Measurements from ENCODE around the gene NXF3. TPM values are rescaled to one million over a fixed set of nuclear protein-coding genes. Genes with fewer than 3 reads are reported as not detected.
"Not testable (repeated sequence)": the region's sequence is repeated elsewhere in the genome, so short reads cannot be mapped to it uniquely, and the experiment has no call there.

Gene NXF3
- 1 to 10 TPM in 1 of 2 donors, under 1 TPM in 1; 0.47 to 1.0 TPM for total RNA-seq
- long read RNA-seq: 0 reads

- ATAC-seq (peak; percentile 38), DNase-seq (no peak)
- intact Hi-C loops (cut with DNase I, micrococcal nuclease): no loop called here
Measured at GRCh38 chrX:103092942-103093341, at the start of gene NXF3. TSS of gene NXF3 (minus strand) at chrX:103093143. CDS start at chrX:103093023, 120 bp downstream.

DNA sequence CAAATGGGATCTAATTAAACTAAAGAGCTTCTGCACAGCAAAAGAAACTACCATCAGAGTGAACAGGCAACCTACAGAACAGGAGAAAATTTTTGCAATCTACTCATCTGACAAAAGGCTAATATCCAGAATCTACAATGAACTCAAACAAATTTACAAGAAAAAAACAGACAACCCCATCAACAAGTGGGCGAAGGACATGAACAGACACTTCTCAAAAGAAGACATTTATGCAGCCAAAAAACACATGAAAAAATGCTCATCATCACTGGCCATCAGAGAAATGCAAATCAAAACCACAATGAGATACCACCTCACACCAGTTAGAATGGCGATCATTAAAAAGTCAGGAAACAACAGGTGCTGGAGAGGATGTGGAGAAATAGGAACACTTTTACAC is 43.6 kb upstream of the NXF3 start:
- ATAC-seq; intact Hi-C loops (cut with DNase I, micrococcal nuclease); DNase-seq: not testable (repeated sequence)

- ATAC-seq (no peak), DNase-seq (no peak)
- intact Hi-C loops (cut with DNase I, micrococcal nuclease): no loop called here
Measured at GRCh38 chrX:103124284-103124683, 31.3 kb upstream of the NXF3 start.

DNA sequence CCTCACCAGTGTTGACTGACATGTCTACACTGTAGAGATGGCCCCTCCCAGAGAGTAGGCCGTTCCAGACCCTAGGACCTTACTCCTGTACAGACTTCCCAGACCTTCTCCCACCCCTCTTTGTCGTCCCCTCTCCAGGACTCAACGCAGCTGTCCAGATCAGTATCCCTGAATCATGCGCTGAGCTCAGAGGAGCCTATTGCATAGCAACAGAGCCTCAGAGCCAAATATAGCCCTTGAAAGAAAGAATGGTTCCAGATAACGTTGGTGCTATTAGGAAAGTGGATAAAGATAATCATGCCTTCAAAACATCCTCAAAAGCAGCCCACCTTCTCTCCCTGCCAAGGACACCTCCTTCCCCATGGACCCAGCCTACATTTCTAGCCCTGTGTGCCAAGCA is 27.8 kb upstream of the NXF3 start:
- no peak for DNase-seq
- ATAC-seq: no peak
- intact Hi-C loops (cut with DNase I, micrococcal nuclease): no loop called here

DNA sequence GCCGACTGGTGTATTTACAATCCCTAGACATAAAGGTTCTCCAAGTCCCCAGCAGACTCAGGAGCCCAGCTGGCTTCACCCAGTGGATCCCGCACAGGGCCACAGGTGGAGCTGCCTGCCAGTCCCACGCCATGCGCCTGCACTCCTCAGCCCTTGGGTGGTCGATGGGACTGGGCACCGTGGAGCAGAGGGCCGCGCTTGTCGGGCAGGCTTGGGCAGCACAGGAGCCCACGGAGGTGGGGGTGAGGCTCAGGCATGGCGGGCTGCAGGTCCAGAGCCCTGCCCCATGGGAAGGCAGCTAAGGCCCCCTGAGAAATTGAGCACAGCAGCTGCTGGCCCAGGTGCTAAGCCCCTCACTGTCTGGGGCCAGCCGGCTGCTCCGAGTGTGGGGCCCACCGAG is 24.0 kb upstream of the NXF3 start:
- ATAC-seq; intact Hi-C loops (cut with DNase I, micrococcal nuclease); DNase-seq: not testable (repeated sequence)

GRCh38 chrX:103109497-103109896 is 16.6 kb upstream of the NXF3 start:
- intact Hi-C loops (cut with DNase I, micrococcal nuclease); DNase-seq; ATAC-seq: not testable (repeated sequence)

DNA sequence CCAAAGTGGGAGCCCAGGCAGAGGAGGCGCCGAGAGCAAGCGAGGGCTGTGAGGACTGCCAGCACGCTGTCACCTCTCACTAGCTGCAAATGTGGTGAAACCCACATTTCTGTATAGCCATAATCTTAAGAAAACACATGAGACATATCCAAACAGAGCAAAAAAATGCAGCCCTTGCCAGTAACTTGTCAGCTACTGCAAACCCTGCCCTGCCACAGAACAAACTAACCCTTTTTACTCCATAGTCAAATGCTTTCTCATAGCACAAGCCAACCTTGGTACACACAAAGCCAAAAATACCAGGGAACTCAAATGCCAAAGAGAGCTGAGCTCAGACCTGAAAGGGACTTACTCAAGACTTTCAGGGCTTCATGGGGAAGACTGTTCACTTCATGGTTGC is 14.9 kb upstream of the NXF3 start:
- intact Hi-C loops (cut with DNase I, micrococcal nuclease): no loop called here
- no peak for ATAC-seq
- DNase-seq: no peak

- DNase-seq; ATAC-seq; intact Hi-C loops (cut with DNase I, micrococcal nuclease): not testable (repeated sequence)
Measured at GRCh38 chrX:103107227-103107737, 14.3 kb upstream of the NXF3 start.

DNA sequence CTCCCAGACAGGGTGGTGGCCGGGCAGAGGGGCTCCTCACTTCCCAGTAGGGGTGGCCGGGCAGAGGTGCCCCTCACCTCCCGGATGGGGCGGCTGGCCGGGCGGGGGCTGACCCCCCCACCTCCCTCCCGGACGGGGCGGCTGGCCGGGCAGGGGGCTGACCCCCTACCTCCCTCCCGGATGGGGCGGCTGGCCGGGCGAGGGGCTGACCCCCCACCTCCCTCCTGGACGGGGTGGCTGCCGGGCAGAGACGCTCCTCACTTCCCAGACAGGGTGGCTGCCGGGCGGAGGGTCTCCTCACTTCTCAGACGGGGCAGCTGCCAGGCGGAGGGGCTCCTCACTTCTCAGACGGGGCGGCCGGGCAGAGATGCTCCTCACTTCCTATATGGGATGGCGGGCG is 11.4 kb upstream of the NXF3 start:
- DNase-seq, ATAC-seq: not testable (repeated sequence)

DNA sequence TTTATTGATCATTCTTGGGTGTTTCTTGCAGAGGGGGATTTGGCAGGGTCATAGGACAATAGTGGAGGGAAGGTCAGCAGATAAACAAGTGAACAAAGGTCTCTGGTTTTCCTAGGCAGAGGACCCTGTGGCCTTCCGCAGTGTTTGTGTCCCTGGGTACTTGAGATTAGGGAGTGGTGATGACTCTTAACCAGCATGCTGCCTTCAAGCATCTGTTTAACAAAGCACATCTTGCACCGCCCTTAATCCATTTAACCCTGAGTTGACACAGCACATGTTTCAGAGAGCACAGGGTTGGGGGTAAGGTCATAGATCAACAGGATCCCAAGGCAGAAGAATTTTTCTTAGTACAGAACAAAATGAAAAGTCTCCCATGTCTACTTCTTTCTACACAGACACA is 10.9 kb upstream of the NXF3 start:
- DNase-seq; intact Hi-C loops (cut with DNase I, micrococcal nuclease); ATAC-seq: not testable (repeated sequence)

More for the DNA sequence above, 11.4 kb upstream of the NXF3 start:
- intact Hi-C loops (cut with DNase I, micrococcal nuclease): not testable (repeated sequence)

DNA sequence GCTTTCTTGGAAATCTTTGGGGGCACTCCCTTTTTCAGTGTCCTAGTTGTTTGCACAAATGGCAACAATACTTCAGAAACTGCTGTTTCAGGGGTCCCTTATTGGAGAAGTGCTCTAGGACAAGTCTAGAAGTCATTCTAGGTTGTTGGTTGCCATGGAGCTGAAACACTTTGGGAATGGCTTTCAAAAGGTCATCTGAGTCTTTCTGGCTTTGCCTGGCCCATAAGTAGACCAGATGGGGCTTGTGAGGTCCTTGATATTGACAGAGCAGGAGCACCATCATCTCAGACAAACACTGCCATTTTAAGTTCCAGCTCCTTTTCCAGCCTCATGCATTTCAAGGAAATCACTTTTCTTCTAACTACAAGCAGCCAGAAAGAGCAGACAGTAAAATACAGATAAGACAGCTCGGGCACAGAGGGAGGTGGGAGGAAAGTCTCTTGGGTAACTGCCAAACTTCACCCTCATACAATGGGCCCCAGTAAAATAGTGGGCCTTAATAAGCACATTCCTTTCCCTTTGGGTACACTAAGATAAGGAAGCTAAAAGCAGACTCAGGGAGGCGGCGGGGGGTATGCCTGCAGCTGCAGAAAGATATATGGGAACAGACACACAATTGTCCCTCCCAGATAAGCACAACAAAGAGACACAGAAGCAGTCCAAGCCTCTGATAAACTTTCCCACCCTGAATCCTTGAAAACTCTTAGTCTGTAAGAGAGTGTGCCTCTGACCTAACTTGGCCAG is 8.5 kb upstream of the NXF3 start:
- no peak for ATAC-seq
- intact Hi-C loops (cut with DNase I, micrococcal nuclease): no loop called here
- DNase-seq: no peak

- DNase-seq: no peak
- intact Hi-C loops (cut with DNase I, micrococcal nuclease): no loop called here
- ATAC-seq: no peak
Measured at GRCh38 chrX:103100484-103100883, 7.5 kb upstream of the NXF3 start.

DNA sequence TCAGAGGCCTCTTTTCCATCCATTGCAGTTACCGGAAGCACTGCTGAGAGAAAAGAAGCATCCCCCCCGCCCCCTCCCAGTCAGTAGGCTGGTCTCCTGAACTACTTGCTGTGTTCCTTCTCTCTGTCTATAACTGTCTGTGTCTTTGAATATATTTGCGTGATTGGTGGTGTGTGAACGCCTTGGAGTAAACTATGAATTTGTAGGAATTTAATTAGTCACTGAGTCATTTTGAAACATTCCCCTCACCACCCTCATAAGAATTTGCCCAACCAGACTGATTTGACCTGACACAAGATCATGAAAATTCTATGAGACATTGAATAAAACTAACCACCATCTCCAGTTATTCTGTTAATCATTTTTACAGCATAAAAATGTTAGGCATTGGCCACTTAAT is 6.7 kb upstream of the NXF3 start:
- intact Hi-C loops (cut with DNase I, micrococcal nuclease): no loop called here
- ATAC-seq (no peak), DNase-seq (no peak)

GRCh38 chrX:103098488-103098887 is 5.5 kb upstream of the NXF3 start:
- DNase-seq: no peak
- no peak for ATAC-seq
- intact Hi-C loops (cut with DNase I, micrococcal nuclease): no loop called here

- intact Hi-C loops (cut with DNase I, micrococcal nuclease): no loop called here
- DNase-seq: no peak
- no peak for ATAC-seq
Measured at GRCh38 chrX:103081051-103081450, 11.9 kb downstream of the NXF3 start.

DNA sequence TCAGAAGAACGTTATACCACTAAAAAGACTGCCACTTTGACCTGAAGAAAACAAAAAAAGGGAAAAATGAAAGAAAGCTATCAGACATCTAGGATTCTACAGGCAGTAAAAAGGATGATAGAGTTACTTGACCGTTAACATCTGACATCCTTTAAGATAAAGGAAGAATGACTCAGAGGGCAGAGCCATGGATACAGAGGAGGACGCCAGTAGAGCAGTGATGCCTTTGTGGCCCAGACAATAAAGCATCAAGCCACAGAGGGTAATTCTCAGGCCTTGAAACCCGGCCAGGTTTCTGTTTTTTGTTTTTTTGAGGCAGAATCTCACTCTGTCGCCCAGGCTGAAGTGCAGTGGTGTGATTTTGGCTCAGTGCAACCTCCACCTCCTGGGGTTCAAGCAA is 19.5 kb downstream of the NXF3 start:
- intact Hi-C loops (cut with DNase I, micrococcal nuclease): no loop called here
- DNase-seq: no peak
- ATAC-seq: no peak

GRCh38 chrX:103066606-103067005 is 26.3 kb downstream of the NXF3 start:
- intact Hi-C loops (cut with DNase I, micrococcal nuclease): no loop called here
- DNase-seq (no peak), ATAC-seq (no peak)

DNA sequence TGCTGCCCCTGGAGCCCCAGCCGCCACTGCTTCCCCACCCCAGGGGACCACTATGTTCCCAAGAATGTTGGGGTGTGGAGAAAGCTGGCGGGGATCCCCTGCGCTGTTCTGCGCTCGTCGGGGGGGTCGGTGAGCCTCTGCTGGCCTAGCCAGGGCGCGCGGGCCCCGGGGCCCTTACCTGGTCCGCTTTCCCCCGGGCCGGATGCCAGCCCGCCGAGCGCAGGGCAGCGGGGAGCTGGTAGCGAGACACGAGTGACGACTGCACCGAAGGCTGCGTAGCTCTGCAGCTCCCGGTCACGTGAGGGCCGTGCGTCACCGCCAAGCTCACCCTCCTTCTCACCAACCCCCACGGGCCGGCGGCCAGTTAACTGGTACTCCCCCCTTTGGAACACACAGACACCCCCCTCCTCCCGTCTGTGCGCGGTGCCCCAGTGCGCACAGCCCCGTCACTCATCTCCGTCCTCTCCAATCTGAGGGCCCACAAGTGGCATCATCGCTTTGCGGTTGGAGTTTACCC is 29.0 kb downstream of the NXF3 start, which contains the start of gene BEX1:
Gene BEX1, minus strand, starts transcription at position 254 of the 517 bp plus-strand sequence. CDS start 897 bp downstream, outside the sequence.
- DNase-seq: no peak
- intact Hi-C loops (cut with DNase I, micrococcal nuclease): no loop called here
- ATAC-seq: no peak

DNA sequence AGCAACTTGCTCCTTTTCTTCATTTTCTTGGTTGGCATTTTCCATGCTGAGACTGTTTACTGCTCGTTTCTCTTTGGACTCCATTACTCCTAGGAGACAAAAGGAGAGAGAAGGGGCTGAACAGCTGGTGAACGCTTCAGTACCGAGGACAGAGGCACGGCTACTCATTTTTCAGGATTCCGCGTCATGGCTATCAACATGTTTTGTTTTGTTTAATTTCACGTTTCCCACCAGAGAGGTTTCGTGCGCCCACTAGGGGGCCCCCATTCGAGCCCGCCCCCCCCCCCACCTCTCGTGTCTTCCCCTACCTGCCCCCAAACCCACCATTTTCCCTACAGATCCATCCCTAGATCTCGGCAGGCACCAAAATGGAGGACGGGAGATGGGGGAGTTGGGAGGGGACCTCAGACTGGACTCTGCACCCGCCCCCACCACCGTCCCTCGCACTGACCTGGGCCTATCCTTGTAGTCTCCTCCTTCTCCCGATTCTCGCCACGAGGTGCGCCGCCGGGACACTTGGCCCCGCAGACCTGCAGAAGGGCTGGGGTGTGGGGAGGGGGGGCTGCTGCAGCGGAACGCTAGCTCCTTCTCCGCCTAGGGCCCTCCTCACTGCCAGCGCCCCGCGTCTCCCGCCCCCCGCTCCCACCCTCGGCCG is 29.6 kb downstream of the NXF3 start:
- intact Hi-C loops (cut with DNase I, micrococcal nuclease): no loop called here
- no peak for DNase-seq
- no peak for ATAC-seq

DNA sequence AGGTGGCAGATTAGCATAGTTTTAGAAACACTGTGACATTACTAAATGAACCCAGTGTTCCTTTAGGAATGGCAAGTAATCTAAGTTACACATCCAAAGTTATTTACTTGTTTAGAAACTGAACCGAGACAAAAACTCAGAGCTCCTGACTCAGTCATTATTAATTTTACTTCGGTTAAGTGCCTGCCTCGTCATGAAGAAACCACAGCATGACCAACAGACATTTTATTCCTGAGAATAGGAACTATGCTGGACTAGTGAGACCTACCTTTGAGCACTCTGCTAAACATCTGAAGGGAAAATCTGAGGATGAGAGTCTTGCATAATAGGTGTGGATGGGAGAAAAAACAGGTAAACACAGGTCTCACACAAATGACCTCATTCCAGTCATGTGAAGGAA is 31.5 kb downstream of the NXF3 start:
- intact Hi-C loops (cut with DNase I, micrococcal nuclease): no loop called here
- no peak for DNase-seq
- ATAC-seq: no peak

Data from left colon (tissue), 2 donors.